Stomach (tissue), 9 donors: ENCODE measurements around the gene SMCHD1. TPM values are rescaled to one million over a fixed set of nuclear protein-coding genes. Genes with fewer than 3 reads are reported as not detected.

Experiments
- DNase-seq, 2 donors: peaks; one replicate each; pipeline versions ENCODE4 v3.0.0 to v3.0.0-alpha.2; 2013 to 2019
- H3K27ac ChIP-seq, 5 donors: fragments of 200-600 bp in 4 of 5; sonication (generic) in 4 of 5; one replicate each; pipeline ENCODE4 v1.5.1; 2013 to 2019; ENCODE audit warnings: mild to moderate bottlenecking in 1 of 5, moderate library complexity in 1 of 5
- H3K27me3 ChIP-seq, 3 donors: fragments of 200-600 bp; sonication (generic); one replicate each; pipeline ENCODE4 v1.5.1; 2017 to 2019; ENCODE audit warnings: mixed run types in 1 of 3
- H3K36me3 ChIP-seq, 4 donors: fragments of 200-600 bp; sonication (generic); 1 replicate in 3 of 4; 2 replicates in 1 of 4; pipeline ENCODE4 v1.5.1; 2016 to 2019
- H3K4me1 ChIP-seq, 4 donors: fragments of 200-600 bp; sonication (generic); one replicate each; pipeline ENCODE4 v1.5.1; 2016 to 2019
- H3K4me3 ChIP-seq, 4 donors: fragments of 200-600 bp; sonication (generic) in 3 of 4; one replicate each; pipeline ENCODE4 v1.5.1; 2016 to 2019; ENCODE audit warnings: mild to moderate bottlenecking in 1 of 4
- H3K9me3 ChIP-seq, 4 donors: fragments of 200-600 bp; sonication (generic); one replicate each; pipeline ENCODE4 v1.5.1; 2016 to 2019
- CTCF ChIP-seq, 7 experiments: fragments of 450-650 bp in 4 of 7; fragments of 200-600 bp in 3 of 7; sonication (generic) in 3 of 7; IDR thresholded peaks; one replicate each; pipeline ENCODE4 v1.5.1; 2016 to 2019; ENCODE audit warnings: antibody characterized with exemption in 7 of 7, control low read depth in 2 of 7, mild to moderate bottlenecking in 1 of 7
- EP300 ChIP-seq: sonication (generic); formaldehyde crosslinking; IDR thresholded peaks from one replicate; pipeline ENCODE4 v1.6.1; 2017; ENCODE audit warnings: antibody characterized with exemption
- POLR2A ChIP-seq, 4 donors: fragments of 450-650 bp; IDR thresholded peaks; one replicate each; pipeline ENCODE4 v1.6.1; 2016; ENCODE audit warnings: antibody characterized with exemption in 4 of 4, control low read depth in 2 of 4, mild to moderate bottlenecking in 1 of 4, moderate library complexity in 1 of 4
- POLR2AphosphoS5 ChIP-seq, 3 donors: sonication (generic); formaldehyde crosslinking; IDR thresholded peaks; one replicate each; pipeline ENCODE4 v1.6.1; 2016; ENCODE audit warnings: antibody characterized with exemption in 3 of 3
- WGBS, 5 donors: extraction: QIAGEN DNeasy Blood & Tissue Kit in 3 of 5; methylation state at CpG; one replicate each; pipeline versions ENCODE4 v1.1.5 to v1.1.7; 2013 to 2018; 5-methylcytosine and 5-hydroxymethylcytosine counted together
- intact Hi-C: fragments of 100-400 bp; cut with DNase I; formaldehyde crosslinking; loops from one replicate; pipeline ENCODE4 v1.15.1; 2023; ENCODE audit warnings: low total_unique reads
- polyA plus RNA-seq, 3 donors: library from polyadenylated mRNA; stranded (reverse); fragments of 200-250 nt; gene quantifications; one replicate each; pipeline ENCODE4 v1.2.3, GENCODE V29; 2013
- total RNA-seq, 5 donors: library from RNA; depleted of rRNA; stranded (reverse); fragments of >200 nt; gene quantifications; one replicate each; pipeline versions ENCODE4 v1.1.0 to v1.2.3, GENCODE V29; 2014 to 2016
- donor health status: healthy with polysubstance abuse.
- donor health status: Bipolar disorder and iron deficiency.
- donor health status: healthy.

SMCHD1 gene
- total and polyA plus RNA-seq, 8 donors, result 5.0 to 377 (median 61.2) TPM

DNA sequence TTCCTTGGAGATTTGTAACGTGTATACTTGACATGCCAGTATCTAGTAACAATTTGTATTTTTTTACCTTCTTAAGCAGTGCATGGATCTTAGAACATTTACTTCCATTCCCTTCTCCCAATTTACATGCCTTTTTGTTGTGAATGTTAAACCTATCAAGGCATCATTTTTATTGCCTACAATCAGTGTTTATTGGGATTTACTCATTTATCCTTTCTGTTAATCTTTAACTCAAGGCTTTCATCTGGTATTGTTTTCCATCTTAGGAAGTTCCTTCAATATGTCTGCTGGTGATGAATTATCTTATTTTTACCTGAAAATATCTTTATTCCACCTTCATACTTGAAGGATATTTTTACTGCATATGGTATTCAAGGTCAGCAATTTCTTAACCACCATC is 102.8 kb downstream of the SMCHD1 start:
- H3K9me3 ChIP-seq, result no peaks in the 10 kb centered on the region
- no peak for DNase-seq
- no peaks in the 10 kb centered on the region for H3K4me1 ChIP-seq
- H3K27me3 ChIP-seq, result no peaks in the 10 kb centered on the region
- WGBS, 5 donors, result 75 to 98% (median 85%) methylated on average over 1 of the region's 1 CpG
- intact Hi-C loops, result no loop called here
- peaks cover 14 to 78% (median 62%) of the 10 kb centered on the region in 4 donors for H3K36me3 ChIP-seq
- no peak for TF ChIP-seq EP300
- TF ChIP-seq POLR2A (IDR thresholded peaks at IDR 0.05), result no peak
- TF ChIP-seq CTCF (IDR thresholded peaks at IDR 0.05), result no peak
- no peak for TF ChIP-seq POLR2AphosphoS5 (IDR thresholded peaks at IDR 0.05)
- no peak overlapping the region for H3K27ac ChIP-seq
- no peak overlapping the region for H3K4me3 ChIP-seq

DNA sequence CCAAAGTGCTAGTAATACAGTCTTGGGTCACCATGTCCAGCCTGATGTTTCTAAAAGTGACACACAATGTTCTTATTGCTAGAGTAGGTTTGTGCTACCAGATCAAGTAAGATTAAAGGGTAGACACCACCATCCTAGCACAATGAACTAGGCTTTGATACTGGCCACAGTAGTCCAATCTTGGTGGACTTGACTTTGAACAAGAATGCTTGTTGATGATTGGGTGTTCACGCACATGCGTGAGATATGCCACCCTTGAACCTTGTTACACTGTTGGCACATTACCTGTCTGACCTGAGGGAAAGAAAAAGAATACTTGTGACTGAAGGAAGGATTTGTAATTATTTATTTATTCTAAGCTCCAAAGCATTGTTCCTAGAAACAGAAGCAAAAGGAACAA is 119.1 kb downstream of the SMCHD1 start:
- TF ChIP-seq POLR2AphosphoS5 (IDR thresholded peaks at IDR 0.05) (no peak), POLR2A (IDR thresholded peaks at IDR 0.05) (no peak), EP300 (no peak), CTCF (IDR thresholded peaks at IDR 0.05) (no peak)
- no peak for DNase-seq
- Histone ChIP-seq H3K4me3 (no peak overlapping the region), H3K27ac (no peak overlapping the region), H3K9me3 (no peaks in the 10 kb centered on the region), H3K36me3 (peaks cover 60 to 100% (median 99%) of the 10 kb centered on the region in 4 donors), H3K4me1 (no peaks in the 10 kb centered on the region), H3K27me3 (no peaks in the 10 kb centered on the region)
- intact Hi-C loops, result no loop called here
- 89 to 98% (median 95%) methylated on average over 2 of the region's 2 CpGs for WGBS, 5 donors

DNA sequence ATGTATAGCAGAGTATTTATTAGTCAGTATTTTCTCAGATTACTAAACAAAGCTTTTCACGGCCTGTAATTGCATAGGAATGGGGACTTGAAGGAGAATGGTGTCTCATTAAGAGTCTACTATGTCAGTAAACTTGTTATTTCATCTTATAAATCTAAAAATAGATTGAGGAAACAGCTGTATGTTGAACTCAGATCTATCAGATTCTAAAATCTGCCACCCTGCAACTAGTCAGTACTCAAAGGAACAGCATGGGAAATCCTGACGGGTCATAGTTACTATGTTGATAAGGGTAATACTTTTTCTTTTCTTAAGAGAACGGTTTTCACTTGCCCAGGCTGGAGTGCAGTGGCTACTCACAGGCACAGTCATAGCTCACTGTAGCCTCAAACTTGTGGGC is 121.1 kb downstream of the SMCHD1 start:
- WGBS, 5 donors, result 76 to 91% (median 89%) methylated on average over 3 of the region's 3 CpGs
- no peaks in the 10 kb centered on the region for H3K4me1 ChIP-seq
- no peak for DNase-seq
- TF ChIP-seq CTCF (IDR thresholded peaks at IDR 0.05), result no peak
- TF ChIP-seq EP300, result no peak
- no peak for TF ChIP-seq POLR2AphosphoS5 (IDR thresholded peaks at IDR 0.05)
- H3K9me3 ChIP-seq, result no peaks in the 10 kb centered on the region
- H3K27me3 ChIP-seq, result no peaks in the 10 kb centered on the region
- H3K27ac ChIP-seq, result no peak overlapping the region
- intact Hi-C loops, result no loop called here
- peaks cover 54 to 97% (median 94%) of the 10 kb centered on the region in 4 donors for H3K36me3 ChIP-seq
- no peak overlapping the region for H3K4me3 ChIP-seq

DNA sequence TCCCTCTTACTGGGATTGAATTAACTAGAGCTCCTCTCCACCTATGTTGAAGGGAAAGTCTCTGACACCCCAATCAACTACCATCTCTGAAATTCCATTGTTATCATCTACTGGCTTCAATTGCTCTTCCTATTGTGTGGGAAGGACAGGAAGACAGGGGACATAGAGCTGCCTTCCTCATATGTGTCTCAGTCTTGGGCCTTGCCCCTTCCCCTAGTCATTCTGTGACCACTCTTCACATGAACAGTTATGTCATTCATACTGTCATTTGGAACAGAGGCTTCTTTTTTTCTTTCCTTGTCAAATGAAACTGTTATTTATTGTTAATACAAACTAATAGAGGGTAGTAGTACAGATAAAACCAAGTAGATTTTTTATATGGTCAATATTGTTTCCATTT is 121.7 kb downstream of the SMCHD1 start:
- Histone ChIP-seq H3K27me3 (no peaks in the 10 kb centered on the region), H3K4me1 (no peaks in the 10 kb centered on the region), H3K36me3 (peaks cover 48 to 97% (median 89%) of the 10 kb centered on the region in 4 donors), H3K9me3 (no peaks in the 10 kb centered on the region), H3K4me3 (no peak overlapping the region), H3K27ac (no peak overlapping the region)
- DNase-seq, result no peak
- intact Hi-C loops, result no loop called here
- TF ChIP-seq CTCF (IDR thresholded peaks at IDR 0.05), result no peak
- TF ChIP-seq POLR2AphosphoS5 (IDR thresholded peaks at IDR 0.05), result no peak
- TF ChIP-seq POLR2A (IDR thresholded peaks at IDR 0.05), result no peak
- no peak for TF ChIP-seq EP300
